ENCODE results near the gene C5.

C5 gene

DNA sequence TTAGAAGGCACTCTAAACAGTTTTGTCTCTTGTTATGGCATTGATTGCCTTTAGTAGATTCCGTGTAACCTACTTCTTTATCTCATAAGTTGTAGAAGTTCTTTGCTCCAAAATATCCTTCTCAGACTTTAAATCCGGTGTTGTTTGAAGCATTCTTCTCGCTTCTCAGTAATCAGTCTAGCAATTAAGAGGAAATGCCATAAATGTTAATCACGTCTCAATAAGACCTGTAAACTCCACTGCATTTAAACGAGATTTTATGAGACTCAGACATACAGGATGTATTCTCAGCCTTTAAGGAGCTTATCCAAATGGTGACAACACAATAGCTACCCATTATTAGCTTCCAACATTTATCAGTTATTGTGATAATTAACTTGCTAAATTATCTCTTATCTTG, 7.7 kb upstream of the C5 start:
- H3K4me1 Mint-ChIP-seq: peaks cover 11% of the 10 kb centered on the region
- DNase-seq: no peak

DNA sequence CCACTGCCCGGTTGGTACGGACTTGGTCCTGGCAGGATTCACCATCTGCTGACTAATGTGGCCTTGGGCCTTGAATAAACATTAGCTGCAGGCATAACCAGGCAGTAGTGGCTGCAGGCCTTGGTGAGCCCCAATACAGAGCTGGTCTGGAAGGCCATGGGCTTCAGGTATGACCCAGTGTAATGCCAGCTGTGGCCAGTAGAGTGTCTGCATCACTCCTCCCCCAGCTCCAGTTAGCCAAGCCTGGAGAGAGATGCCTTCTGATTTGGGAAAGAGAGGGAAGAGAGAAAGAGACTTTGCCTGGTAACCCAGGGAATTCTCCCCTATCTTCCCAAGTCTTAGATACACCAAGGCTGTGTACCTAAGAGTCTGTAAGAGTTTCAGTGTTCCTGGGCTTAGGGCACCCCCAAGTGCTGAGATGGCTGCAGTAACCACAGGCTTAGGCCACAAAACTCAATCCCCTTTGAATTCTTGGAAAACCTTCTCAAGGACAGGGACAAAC, 5.6 kb upstream of the C5 start:
- no peak overlapping the region for H3K27ac Mint-ChIP-seq
- peaks cover 6% of the 10 kb centered on the region for H3K4me1 Mint-ChIP-seq
- TF ChIP-seq, protein P1, sequence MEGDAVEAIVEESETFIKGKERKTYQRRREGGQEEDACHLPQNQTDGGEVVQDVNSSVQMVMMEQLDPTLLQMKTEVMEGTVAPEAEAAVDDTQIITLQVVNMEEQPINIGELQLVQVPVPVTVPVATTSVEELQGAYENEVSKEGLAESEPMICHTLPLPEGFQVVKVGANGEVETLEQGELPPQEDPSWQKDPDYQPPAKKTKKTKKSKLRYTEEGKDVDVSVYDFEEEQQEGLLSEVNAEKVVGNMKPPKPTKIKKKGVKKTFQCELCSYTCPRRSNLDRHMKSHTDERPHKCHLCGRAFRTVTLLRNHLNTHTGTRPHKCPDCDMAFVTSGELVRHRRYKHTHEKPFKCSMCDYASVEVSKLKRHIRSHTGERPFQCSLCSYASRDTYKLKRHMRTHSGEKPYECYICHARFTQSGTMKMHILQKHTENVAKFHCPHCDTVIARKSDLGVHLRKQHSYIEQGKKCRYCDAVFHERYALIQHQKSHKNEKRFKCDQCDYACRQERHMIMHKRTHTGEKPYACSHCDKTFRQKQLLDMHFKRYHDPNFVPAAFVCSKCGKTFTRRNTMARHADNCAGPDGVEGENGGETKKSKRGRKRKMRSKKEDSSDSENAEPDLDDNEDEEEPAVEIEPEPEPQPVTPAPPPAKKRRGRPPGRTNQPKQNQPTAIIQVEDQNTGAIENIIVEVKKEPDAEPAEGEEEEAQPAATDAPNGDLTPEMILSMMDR (IDR thresholded peaks at IDR 0.05): peak; percentile 44
- H3K9me3 Mint-ChIP-seq: peaks cover 6% of the 10 kb centered on the region
- no peaks in the 10 kb centered on the region for H3K27me3 Mint-ChIP-seq (ENCODE audit: low read depth, poor library complexity)
- peak; percentile 8 for DNase-seq
- H3K36me3 Mint-ChIP-seq (ENCODE audit: low read depth): peaks cover 19% of the 10 kb centered on the region
- no peak overlapping the region for H3K4me3 Mint-ChIP-seq

More for the DNA sequence above, 7.7 kb upstream of the C5 start:
- Mint-ChIP-seq H3K36me3 (ENCODE audit: low read depth) (peaks cover 19% of the 10 kb centered on the region), H3K9me3 (peaks cover 6% of the 10 kb centered on the region), H3K27me3 (ENCODE audit: low read depth, poor library complexity) (no peaks in the 10 kb centered on the region), H3K27ac (no peak overlapping the region), H3K4me3 (no peak overlapping the region)
- TF ChIP-seq, protein P1 (IDR thresholded peaks at IDR 0.05): no peak

GRCh38 chr9:121053544-121053943, 3.5 kb upstream of the C5 start:
- H3K27me3 Mint-ChIP-seq (ENCODE audit: low read depth, poor library complexity): peaks cover 2% of the 10 kb centered on the region
- H3K4me3 Mint-ChIP-seq: no peak overlapping the region
- TF ChIP-seq, protein P1 (IDR thresholded peaks at IDR 0.05): no peak
- peaks cover 19% of the 10 kb centered on the region for H3K36me3 Mint-ChIP-seq (ENCODE audit: low read depth)
- peaks cover 6% of the 10 kb centered on the region for H3K4me1 Mint-ChIP-seq
- peaks cover 6% of the 10 kb centered on the region for H3K9me3 Mint-ChIP-seq
- DNase-seq: no peak
- no peak overlapping the region for H3K27ac Mint-ChIP-seq

- Mint-ChIP-seq H3K4me1 (peaks cover 6% of the 10 kb centered on the region), H3K4me3 (no peak overlapping the region)
These were observed 1.5 kb downstream of the C5 start for GRCh38 chr9:121048618-121049017.

DNA sequence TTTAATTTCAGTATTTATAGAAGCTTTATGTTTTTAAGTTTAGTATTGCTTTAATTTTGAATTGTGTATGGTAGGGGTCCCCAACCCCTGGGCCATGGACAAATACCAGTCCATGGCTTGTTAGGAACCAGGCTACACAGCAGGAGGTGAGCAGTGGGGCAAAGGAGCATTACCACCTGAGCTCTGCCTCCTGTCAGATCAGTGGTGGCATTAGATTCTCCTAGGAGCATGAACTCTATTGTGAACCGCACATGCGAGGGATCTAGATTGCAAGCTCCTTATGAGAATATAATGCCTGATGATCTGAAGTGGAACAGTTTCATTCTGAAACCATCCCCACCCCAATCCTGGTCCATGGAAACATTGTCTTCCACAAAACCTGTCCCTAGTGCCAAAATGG, 1.9 kb downstream of the C5 start:
- H3K9me3 Mint-ChIP-seq: no peaks in the 10 kb centered on the region
- H3K4me3 Mint-ChIP-seq: no peak overlapping the region

More at GRCh38 chr9:121048618-121049017, 1.5 kb downstream of the C5 start:
- Mint-ChIP-seq H3K27ac (peak overlapping the region; percentile 1), H3K36me3 (ENCODE audit: low read depth) (no peaks in the 10 kb centered on the region), H3K27me3 (ENCODE audit: low read depth, poor library complexity) (peaks cover 2% of the 10 kb centered on the region), H3K9me3 (no peaks in the 10 kb centered on the region)
- no peak for DNase-seq
- TF ChIP-seq, protein P1 (IDR thresholded peaks at IDR 0.05): no peak

DNA sequence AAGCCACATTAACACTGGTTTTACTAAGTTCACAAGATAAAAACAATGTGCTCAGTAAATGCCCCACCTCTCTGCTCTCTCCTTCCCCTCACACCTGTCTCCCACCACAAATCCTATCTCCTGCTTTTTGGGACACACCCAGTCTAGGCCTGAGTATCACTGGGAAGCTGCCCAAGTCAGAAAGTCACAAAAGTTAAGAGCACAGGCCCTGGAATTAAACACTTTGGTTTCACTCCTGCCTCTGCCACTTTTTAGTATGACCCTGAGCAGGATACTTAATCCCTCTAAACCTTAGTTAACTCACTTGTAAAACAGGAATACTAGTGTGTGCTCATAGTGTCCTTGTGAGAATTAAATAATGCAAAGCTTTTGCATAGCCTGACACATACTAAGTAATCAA, 11.3 kb downstream of the C5 start:
- Mint-ChIP-seq H3K27me3 (ENCODE audit: low read depth, poor library complexity) (peaks cover 3% of the 10 kb centered on the region), H3K4me1 (no peaks in the 10 kb centered on the region), H3K36me3 (ENCODE audit: low read depth) (peaks cover 6% of the 10 kb centered on the region), H3K4me3 (no peak overlapping the region), H3K9me3 (no peaks in the 10 kb centered on the region), H3K27ac (no peak overlapping the region)
- DNase-seq: no peak
- TF ChIP-seq, protein P1 (IDR thresholded peaks at IDR 0.05): no peak

More for the DNA sequence above, 1.9 kb downstream of the C5 start:
- Mint-ChIP-seq H3K4me1 (peaks cover 2% of the 10 kb centered on the region), H3K27me3 (ENCODE audit: low read depth, poor library complexity) (peaks cover 2% of the 10 kb centered on the region), H3K36me3 (ENCODE audit: low read depth) (no peaks in the 10 kb centered on the region), H3K27ac (no peak overlapping the region)
- TF ChIP-seq, protein P1 (IDR thresholded peaks at IDR 0.05): no peak
- DNase-seq: no peak

Measured in nephron progenitor cell (in vitro differentiated cells).